GM20431 (cell line): ENCODE results near the gene CFAP77.

Experiments
- in situ Hi-C: fragments of 300-500 bp; cut with MseI, MboI; formaldehyde crosslinking; loops from one replicate; pipeline ENCODE4 v1.15.0; 2020; ENCODE audit warnings: low sequenced_read_pairs; ENCODE audit not compliant: unreplicated experiment

Gene CFAP77

GRCh38 chr9:132482196-132482813, 72.3 kb downstream of the CFAP77 start:
- in situ Hi-C loops, result no loop called here

DNA sequence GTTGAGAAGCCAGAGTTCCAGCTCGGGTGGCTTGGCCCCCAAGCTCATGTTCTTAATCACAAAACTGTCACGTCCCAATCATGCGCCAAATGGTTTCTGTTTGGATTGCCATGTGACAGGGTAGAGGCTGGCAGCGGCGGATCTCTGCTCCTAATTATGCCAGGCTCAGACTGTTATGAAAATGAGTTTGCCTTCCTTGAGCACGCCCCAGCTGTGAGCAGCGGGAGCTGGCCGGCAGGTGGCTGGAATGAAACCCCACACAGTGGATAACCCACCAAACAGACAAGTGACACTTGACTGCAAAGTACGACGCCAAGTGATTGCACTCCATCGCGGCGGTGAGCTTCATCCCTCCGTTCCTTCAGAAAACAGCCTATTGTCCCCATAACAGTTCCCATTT, 75.4 kb downstream of the CFAP77 start:
- in situ Hi-C loops, result no loop called here

GRCh38 chr9:132486706-132487350, 76.8 kb downstream of the CFAP77 start:
- in situ Hi-C loops, result no loop called here

- in situ Hi-C loops, result no loop called here
These were observed 77.4 kb downstream of the CFAP77 start for GRCh38 chr9:132487351-132487791.

- in situ Hi-C loops, result no loop called here
These were observed 78.0 kb downstream of the CFAP77 start for GRCh38 chr9:132487980-132488535.

- in situ Hi-C loops, result no loop called here
These were observed 78.6 kb downstream of the CFAP77 start for GRCh38 chr9:132488626-132489025.

DNA sequence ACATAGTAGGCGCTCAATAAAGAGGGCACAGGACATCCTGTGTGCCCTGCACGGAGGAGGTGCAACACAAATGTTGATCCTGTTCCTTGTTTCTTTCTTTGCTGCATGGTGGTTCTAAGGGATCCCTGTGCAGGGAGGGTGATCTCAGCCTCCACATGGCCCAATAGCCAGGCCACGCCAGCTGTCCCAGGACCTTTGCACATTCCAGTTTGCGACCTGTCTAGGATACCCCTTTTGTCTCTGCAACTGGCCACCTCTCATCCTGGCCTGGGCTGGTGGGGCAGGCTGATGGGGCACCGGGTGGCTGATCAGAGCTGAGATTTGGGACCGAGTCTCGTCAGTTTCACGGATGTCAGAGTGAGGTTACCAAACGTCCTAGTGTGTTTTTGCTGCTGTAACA, 79.5 kb downstream of the CFAP77 start:
- in situ Hi-C loops, result no loop called here

DNA sequence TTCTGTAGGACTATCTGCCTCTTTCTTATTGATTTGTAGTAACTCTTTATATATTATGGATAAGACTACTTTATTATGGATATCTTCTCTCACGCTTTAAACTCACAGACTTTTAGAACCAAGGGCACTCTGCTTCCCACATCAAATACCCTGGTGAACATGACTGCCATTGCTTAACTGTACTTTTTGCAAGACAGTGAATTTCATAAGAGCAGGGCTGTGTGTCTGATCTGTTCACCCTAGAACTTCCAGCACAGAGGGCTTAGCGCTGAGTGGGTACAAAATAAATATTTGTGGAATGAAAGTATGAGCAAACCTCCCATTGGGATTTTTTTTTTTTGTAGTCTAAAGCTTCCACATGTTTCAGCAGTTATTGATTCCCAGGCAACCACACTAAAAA, 84.8 kb downstream of the CFAP77 start:
- in situ Hi-C loops, result no loop called here

DNA sequence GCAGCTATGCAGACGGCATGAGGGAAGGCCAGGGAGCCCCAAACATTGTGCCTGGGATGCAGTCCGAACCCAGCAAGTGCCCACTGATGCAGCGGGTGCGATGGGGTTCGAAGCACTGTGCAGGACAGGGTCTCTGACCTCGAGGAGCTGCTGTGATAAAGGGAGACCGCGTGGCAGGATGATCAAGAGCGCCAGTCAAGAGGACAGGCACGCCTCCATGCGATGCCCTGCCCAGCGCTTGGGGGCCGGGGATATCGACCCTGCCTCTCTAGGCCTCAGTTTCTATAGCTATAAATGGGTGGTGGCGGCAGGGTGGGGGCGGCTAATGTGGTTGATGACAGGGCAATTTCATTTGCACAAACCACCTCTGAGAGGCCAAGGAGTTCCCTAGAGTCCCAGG, 87.7 kb downstream of the CFAP77 start:
- in situ Hi-C loops, result no loop called here

GRCh38 chr9:132498531-132499210, 88.7 kb downstream of the CFAP77 start:
- in situ Hi-C loops, result no loop called here

- in situ Hi-C loops, result no loop called here
These were observed 89.2 kb downstream of the CFAP77 start for GRCh38 chr9:132499251-132499650.

DNA sequence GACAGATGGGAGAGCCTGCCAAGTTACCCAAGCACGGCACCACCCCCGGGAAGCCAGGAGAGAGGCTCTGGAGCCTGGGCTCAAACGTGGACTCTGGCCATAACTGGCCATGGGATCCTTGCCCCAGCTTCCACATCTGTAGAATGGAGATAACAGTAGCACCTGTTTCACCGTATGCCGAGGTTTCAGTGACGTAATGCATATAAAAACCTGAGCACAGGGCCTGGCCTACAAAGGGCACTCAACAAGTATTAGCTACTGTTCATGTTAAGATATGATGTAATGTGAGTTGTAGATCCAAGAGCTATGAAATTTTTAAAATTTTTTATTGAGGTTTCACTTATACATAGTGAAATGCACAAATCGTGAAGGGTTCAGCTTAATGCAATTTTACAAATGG, 90.2 kb downstream of the CFAP77 start:
- in situ Hi-C loops, result no loop called here

DNA sequence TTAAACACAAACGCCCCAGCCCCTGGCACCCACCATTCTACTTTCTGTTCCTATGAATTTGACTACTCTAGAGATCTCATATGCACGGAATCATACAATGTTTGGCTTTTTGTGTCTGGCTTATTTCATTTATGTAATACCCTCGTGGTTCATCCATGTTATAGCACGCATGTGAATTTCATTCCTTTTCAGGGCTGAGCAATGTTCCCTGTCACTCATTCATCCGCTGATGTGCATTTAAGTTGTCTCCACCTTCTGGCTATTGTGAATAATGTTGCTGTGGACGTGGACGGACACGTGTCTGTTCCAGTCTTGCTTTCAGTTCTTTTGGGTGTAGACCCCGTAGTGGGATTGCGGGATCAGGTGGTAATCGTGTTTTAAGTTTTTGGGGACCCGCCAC, 92.5 kb downstream of the CFAP77 start:
- in situ Hi-C loops, result no loop called here

- in situ Hi-C loops, result no loop called here
These were observed 93.1 kb downstream of the CFAP77 start for GRCh38 chr9:132503116-132503515.

DNA sequence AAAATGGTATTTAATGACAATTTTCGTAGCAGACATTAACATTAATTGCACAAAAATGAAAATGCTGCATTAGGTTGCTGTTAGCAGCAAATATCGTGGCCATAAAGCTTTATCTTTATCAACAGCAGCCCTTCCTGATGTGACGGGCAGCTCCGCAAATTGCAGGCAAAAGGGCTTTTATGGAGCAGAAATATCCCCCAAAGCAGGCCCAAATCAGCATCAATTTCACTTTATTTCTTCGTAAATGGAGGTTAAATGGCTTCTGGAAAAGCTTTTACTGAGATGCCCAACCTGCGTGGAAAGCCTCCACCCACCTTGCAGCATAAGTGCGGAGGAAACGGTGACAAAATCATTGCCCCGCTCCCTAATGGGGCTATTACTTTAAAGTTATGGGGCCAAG, 94.5 kb downstream of the CFAP77 start:
- in situ Hi-C loops, result no loop called here

DNA sequence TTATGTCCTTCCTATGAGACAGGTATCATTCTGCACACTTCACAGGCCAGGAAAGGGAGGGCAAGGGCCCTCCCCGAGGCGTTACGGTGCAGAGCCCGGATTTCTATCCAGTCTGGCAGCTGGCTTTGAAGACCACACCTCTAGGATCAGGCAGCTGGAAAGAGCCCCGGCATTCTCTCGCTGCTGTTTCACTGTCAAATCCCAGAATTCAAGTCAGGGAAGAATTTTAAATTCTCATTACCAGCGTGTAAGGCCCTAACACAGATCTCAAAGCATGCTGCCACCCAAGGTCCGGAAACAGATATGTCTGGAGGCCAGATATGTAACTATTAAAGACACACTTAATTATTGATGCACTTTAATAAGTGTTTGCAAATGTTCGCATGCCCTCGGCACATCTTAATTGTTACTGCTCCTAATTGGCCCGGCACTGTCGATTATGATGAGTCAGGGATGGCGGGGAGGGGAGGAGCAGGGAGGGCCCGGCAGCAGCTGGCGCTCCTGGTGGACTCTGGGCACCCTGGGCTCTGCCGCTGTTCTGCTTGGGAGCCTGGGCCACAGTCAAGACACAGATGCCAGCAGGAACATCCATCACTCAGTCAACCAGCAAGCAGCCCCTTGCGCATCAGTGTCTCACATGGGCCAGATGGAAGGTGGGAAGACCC, 96.1 kb downstream of the CFAP77 start:
- in situ Hi-C loops, result no loop called here

DNA sequence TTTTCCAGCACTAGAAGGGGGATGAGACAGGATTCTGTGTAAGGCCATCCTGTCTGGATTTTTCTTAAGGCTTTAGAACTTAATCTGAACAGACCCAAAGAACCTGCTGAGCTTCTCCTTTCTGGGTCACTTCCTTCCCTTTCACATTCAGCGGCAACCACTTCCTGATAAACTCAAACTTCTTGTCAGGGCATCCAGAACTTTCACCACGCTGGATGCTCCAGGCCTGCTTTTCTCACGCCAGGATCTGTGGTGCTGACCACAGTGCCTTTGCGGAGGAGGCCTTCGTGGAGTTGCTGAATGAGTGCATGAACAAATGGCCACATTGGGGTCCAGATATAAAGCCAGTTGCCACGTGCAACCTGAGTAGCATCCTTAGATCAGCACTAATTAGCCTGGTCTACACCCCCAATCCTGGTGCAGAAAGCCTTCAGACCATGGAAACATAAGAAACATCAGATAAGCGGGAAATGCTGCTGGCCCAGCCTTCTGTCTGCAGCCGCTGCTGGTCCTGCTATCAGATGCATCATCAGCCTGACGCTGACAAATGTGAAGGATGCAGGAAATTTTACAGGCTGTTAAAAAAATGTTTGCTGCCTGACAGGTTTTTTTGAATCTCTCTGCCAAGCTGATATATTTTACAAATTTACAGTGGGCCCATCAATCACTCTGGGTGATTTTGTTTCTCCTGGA, 97.1 kb downstream of the CFAP77 start:
- in situ Hi-C loops, result no loop called here

DNA sequence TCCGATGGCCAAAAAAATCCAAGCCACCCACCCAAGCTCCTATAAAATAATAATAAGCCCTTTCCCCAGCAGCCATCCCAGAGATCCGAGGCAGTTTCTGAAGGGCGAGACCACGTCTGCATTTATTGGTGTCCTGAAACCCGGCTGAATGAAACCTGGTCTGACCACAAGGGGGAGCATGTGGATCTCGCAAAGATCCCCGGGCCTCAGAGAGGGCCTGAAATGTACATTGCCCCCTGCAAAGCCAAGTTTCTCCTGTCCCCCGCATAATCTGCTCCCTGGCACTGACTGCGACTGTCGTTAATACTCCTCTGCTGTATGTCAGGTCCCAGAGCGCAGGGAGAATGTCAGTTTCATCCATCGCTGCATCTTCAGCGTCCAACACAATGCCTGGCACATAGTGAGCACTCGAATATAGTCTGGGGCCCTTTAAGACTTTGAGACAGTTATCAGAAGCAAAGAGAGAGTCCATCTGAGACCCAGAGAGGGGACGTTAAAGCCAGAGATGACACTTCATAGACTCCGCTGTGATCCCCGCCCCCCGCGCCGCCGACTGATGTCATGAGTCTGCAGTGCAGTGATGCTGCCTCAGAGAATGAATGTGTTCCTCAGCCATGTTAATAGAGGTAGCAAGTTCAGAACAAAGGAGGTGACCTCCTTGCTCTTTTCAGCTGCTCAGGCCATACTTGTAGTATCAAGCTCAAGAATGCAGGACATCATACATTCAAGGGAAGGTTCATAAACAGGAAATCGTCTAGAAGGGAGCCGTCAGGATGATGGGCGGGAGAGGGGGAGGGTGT, 97.9 kb downstream of the CFAP77 start:
- in situ Hi-C loops, result no loop called here
